H9 (cell line): Measurements from ENCODE around the gene MYO5B. TPM values are rescaled to one million over a fixed set of nuclear protein-coding genes. Genes with fewer than 3 reads are reported as not detected.

ENCODE experiments used
- DNase-seq: peaks from one replicate; pipeline ENCODE4 v3.0.0-alpha.2; 2017
- H2AFZ ChIP-seq: one replicate; pipeline ENCODE4 v1.6.1; 2013; ENCODE audit warnings: mild to moderate bottlenecking, low read length, control low read depth, moderate library complexity
- H2AK5ac ChIP-seq: 2 replicates; pipeline ENCODE4 v1.6.1; 2013; ENCODE audit warnings: low read length, control low read depth, mixed read lengths; ENCODE audit not compliant: insufficient read length
- H2BK120ac ChIP-seq: one replicate; pipeline ENCODE4 v1.6.1; 2013; ENCODE audit warnings: low read depth, mild to moderate bottlenecking, low read length, control low read depth, inconsistent platforms; ENCODE audit not compliant: poor library complexity, severe bottlenecking
- H2BK12ac ChIP-seq: 2 replicates; pipeline ENCODE4 v1.6.1; 2013; ENCODE audit warnings: low read length, control low read depth, mixed read lengths, low read depth; ENCODE audit not compliant: insufficient read length
- H2BK15ac ChIP-seq: 2 replicates; pipeline ENCODE4 v1.6.1; 2013; ENCODE audit warnings: low read depth, low read length, control low read depth
- H2BK20ac ChIP-seq: one replicate; pipeline ENCODE4 v1.6.1; 2013; ENCODE audit warnings: low read depth, mild to moderate bottlenecking, low read length, control low read depth, inconsistent platforms; ENCODE audit not compliant: poor library complexity, severe bottlenecking
- H2BK5ac ChIP-seq: 2 replicates; pipeline ENCODE4 v1.6.1; 2013; ENCODE audit warnings: low read length, control low read depth, mixed read lengths; ENCODE audit not compliant: insufficient read length
- H3K14ac ChIP-seq: 2 replicates; pipeline ENCODE4 v1.6.1; 2013; ENCODE audit warnings: low read length, control low read depth; ENCODE audit not compliant: insufficient read depth
- H3K18ac ChIP-seq: 2 replicates; pipeline ENCODE4 v1.6.1; 2013; ENCODE audit warnings: low read depth, mild to moderate bottlenecking, mixed read lengths, low read length, control low read depth; ENCODE audit not compliant: insufficient read length
- H3K23ac ChIP-seq: 2 replicates; pipeline ENCODE4 v1.6.1; 2013; ENCODE audit warnings: low read length, control low read depth, mixed read lengths, low read depth; ENCODE audit not compliant: insufficient read length
- H3K23me2 ChIP-seq: 2 replicates; pipeline ENCODE4 v1.6.1; 2013; ENCODE audit warnings: low read depth, mild to moderate bottlenecking, mixed read lengths, low read length, control low read depth; ENCODE audit not compliant: insufficient read length, poor library complexity, severe bottlenecking
- H3K27ac ChIP-seq: 2 replicates; pipeline ENCODE4 v1.5.1; 2013; ENCODE audit warnings: low read length, control low read depth, mixed read lengths, low read depth; ENCODE audit not compliant: insufficient read length
- H3K27me3 ChIP-seq: 2 replicates; pipeline ENCODE4 v1.6.1; 2013; ENCODE audit warnings: low read length, control low read depth, inconsistent platforms; ENCODE audit not compliant: insufficient read depth
- H3K4ac ChIP-seq: 2 replicates; pipeline ENCODE4 v1.6.1; 2013; ENCODE audit warnings: low read depth, mild to moderate bottlenecking, control low read depth, inconsistent platforms, low read length, moderate library complexity
- H3K4me1 ChIP-seq: 2 replicates; pipeline ENCODE4 v1.6.1; 2013; ENCODE audit warnings: low read length, control low read depth, inconsistent platforms; ENCODE audit not compliant: insufficient read depth
- H3K4me2 ChIP-seq: 2 replicates; pipeline ENCODE4 v1.6.1; 2013; ENCODE audit warnings: low read length, control low read depth, mixed read lengths; ENCODE audit not compliant: insufficient read length, insufficient read depth
- H3K56ac ChIP-seq: 2 replicates; pipeline ENCODE4 v1.6.1; 2013; ENCODE audit warnings: low read depth, mild to moderate bottlenecking, mixed read lengths, low read length, control low read depth; ENCODE audit not compliant: insufficient read length
- H3K79me1 ChIP-seq: 2 replicates; pipeline ENCODE4 v1.6.1; 2013; ENCODE audit warnings: low read depth, mild to moderate bottlenecking, moderate library complexity, low read length, control low read depth, inconsistent platforms; ENCODE audit not compliant: insufficient read depth, poor library complexity, severe bottlenecking
- H3K79me2 ChIP-seq: 2 replicates; pipeline ENCODE4 v1.6.1; 2013; ENCODE audit warnings: low read length, control low read depth, inconsistent platforms; ENCODE audit not compliant: insufficient read depth
- H3K9ac ChIP-seq: 2 replicates; pipeline ENCODE4 v1.6.1; 2013; ENCODE audit warnings: low read length, control low read depth, mixed read lengths; ENCODE audit not compliant: insufficient read length; ENCODE audit errors: extremely low read depth
- H3K9me3 ChIP-seq: one replicate; pipeline ENCODE4 v1.6.1; 2013; ENCODE audit warnings: low read depth, low read length, inconsistent platforms; ENCODE audit not compliant: control insufficient read depth
- H3T11ph ChIP-seq: one replicate; pipeline ENCODE4 v1.6.1; 2013; ENCODE audit warnings: mild to moderate bottlenecking, low read length, control low read depth, inconsistent platforms
- H4K20me1 ChIP-seq: one replicate; pipeline ENCODE4 v1.6.1; 2013; ENCODE audit not compliant: control insufficient read depth, insufficient read length, insufficient read depth
- H4K5ac ChIP-seq: 2 replicates; pipeline ENCODE4 v1.6.1; 2013; ENCODE audit warnings: low read depth, mild to moderate bottlenecking, mixed read lengths, low read length, control low read depth; ENCODE audit not compliant: insufficient read length
- H4K8ac ChIP-seq: replicated peaks from 2 replicates; pipeline ENCODE4 v1.6.1; 2013; ENCODE audit warnings: low read length, control low read depth, mixed read lengths, low read depth; ENCODE audit not compliant: insufficient read length
- H4K91ac ChIP-seq: 2 replicates; pipeline ENCODE4 v1.6.1; 2013; ENCODE audit warnings: low read depth, mild to moderate bottlenecking, moderate library complexity, mixed read lengths, low read length, control low read depth; ENCODE audit not compliant: insufficient read length
- H3K27ac Mint-ChIP-seq, 3 experiments: 2 replicates in 2 of 3; 3 replicates in 1 of 3; pipeline ENCODE4 v1.8.0; 2020 to 2021; ENCODE audit warnings: mixed read lengths in 3 of 3, mild to moderate bottlenecking in 1 of 3, moderate library complexity in 1 of 3
- H3K27me3 Mint-ChIP-seq: 2 replicates; pipeline ENCODE4 v1.8.0; 2021; ENCODE audit warnings: low read depth, mild to moderate bottlenecking, moderate library complexity, mixed read lengths
- H3K36me3 Mint-ChIP-seq, 3 experiments: 2 replicates in 2 of 3; 3 replicates in 1 of 3; pipeline ENCODE4 v1.8.0; 2020 to 2021; ENCODE audit warnings: low read depth in 3 of 3, mixed read lengths in 3 of 3; ENCODE audit not compliant: insufficient read depth in 1 of 3
- H3K4me1 Mint-ChIP-seq, 2 experiments: 2 replicates each; pipeline ENCODE4 v1.8.0; 2020; ENCODE audit warnings: mixed read lengths in 2 of 2
- H3K4me3 Mint-ChIP-seq, 2 experiments: 2 replicates in 1 of 2; 3 replicates in 1 of 2; pipeline ENCODE4 v1.8.0; 2020 to 2021; ENCODE audit warnings: mild to moderate bottlenecking in 2 of 2, mixed read lengths in 2 of 2, moderate library complexity in 1 of 2
- H3K9me3 Mint-ChIP-seq, 2 experiments: 2 replicates in 1 of 2; 3 replicates in 1 of 2; pipeline ENCODE4 v1.8.0; 2020; ENCODE audit warnings: mild to moderate bottlenecking in 2 of 2, mixed read lengths in 2 of 2, moderate library complexity in 1 of 2
- CTCF ChIP-seq: fragments of 200-600 bp; sonication (generic); conservative IDR thresholded peaks from 3 replicates; pipeline ENCODE4 v1.8.0; 2021; ENCODE audit warnings: antibody characterized with exemption, mild to moderate bottlenecking
- WGBS: extraction: QIAGEN DNeasy Blood & Tissue Kit; methylation state at CpG from one replicate; pipeline ENCODE4 v1.1.7; 2013; ENCODE audit warnings: missing lambda C conversion rate, low lambda C conversion rate, mixed read lengths; ENCODE audit not compliant: insufficient read length; ENCODE audit errors: extremely low coverage; 5-methylcytosine and 5-hydroxymethylcytosine counted together
- total RNA-seq: library from RNA; stranded (reverse); gene quantifications from 2 replicates; pipeline ENCODE4 v1.2.1, GENCODE V29; 2021

Gene MYO5B
- total RNA-seq, 1 experiment from 2014 or later: 9.3 TPM

GRCh38 chr18:50179465-50179864 lies 15.5 kb downstream of the MYO5B start:
- Histone ChIP-seq H3K23ac (no peak overlapping the region), H3K27ac (no peak overlapping the region), H3K23me2 (no peaks in the 10 kb centered on the region), H3K18ac (no peak overlapping the region), H2BK5ac (no peak overlapping the region), H2BK15ac (no peak overlapping the region), H4K20me1 (no peaks in the 10 kb centered on the region), H3K79me2 (no peaks in the 10 kb centered on the region), H4K5ac (no peak overlapping the region), H4K8ac (no peak overlapping the region), H3K9ac (no peak overlapping the region), H2BK20ac (no peak overlapping the region), H4K91ac (no peak overlapping the region), H3K14ac (no peak overlapping the region), H2AK5ac (no peak overlapping the region), H3K4me2 (no peak overlapping the region), H2BK12ac (no peak overlapping the region), H3K4me1 (no peaks in the 10 kb centered on the region; the same call in 1 of the 2 replicates), H3T11ph (no peak overlapping the region), H3K9me3 (no peaks in the 10 kb centered on the region), H3K56ac (no peak overlapping the region), H2AFZ (no peak overlapping the region), H3K4ac (no peak overlapping the region), H3K27me3 (no peaks in the 10 kb centered on the region), H3K79me1 (no peaks in the 10 kb centered on the region), H2BK120ac (no peak overlapping the region)
- Mint-ChIP-seq H3K4me3 (no peak overlapping the region), H3K36me3 (no peaks in the 10 kb centered on the region), H3K27me3 (peaks cover 5% of the 10 kb centered on the region; the same call in 1 of the 2 replicates), H3K4me1 (peaks cover 17 to 22% of the 10 kb centered on the region in 2 experiments), H3K27ac (no peak overlapping the region), H3K9me3 (no peaks in the 10 kb centered on the region)
- no peak for DNase-seq
- no peak for TF ChIP-seq CTCF
- WGBS: no CpG with 5 or more reads among the region's 2 CpGs
